ENCODE measurements around the gene SAMD8.

Gene SAMD8

GRCh38 chr10:75143353-75143752, 31.9 kb downstream of the SAMD8 start:
- H3K4me3 ChIP-seq (ENCODE audit: low read depth, low read length), result no peak overlapping the region
- no peak for DNase-seq (ENCODE audit: low read depth)
- TF ChIP-seq CTCF (IDR thresholded peaks at IDR 0.05; ENCODE audit: low read depth, low read length), result no peak
- TF ChIP-seq POLR2A (IDR thresholded peaks at IDR 0.05; ENCODE audit: extremely low read depth, insufficient read length), result no peak
- TF ChIP-seq MYC (IDR thresholded peaks at IDR 0.05; ENCODE audit: low read depth, low read length), result no peak
- TF ChIP-seq MAX (IDR thresholded peaks at IDR 0.05; ENCODE audit: low read depth, low read length), result no peak

- TF ChIP-seq CTCF (IDR thresholded peaks at IDR 0.05; ENCODE audit: low read depth, low read length) (no peak), MAX (IDR thresholded peaks at IDR 0.05; ENCODE audit: low read depth, low read length) (no peak), MYC (IDR thresholded peaks at IDR 0.05; ENCODE audit: low read depth, low read length) (no peak), POLR2A (IDR thresholded peaks at IDR 0.05; ENCODE audit: extremely low read depth, insufficient read length) (no peak)
Measured at GRCh38 chr10:75145590-75145989, 34.1 kb downstream of the SAMD8 start.

GRCh38 chr10:75146780-75147179, 35.3 kb downstream of the SAMD8 start:
- no peak for DNase-seq (ENCODE audit: low read depth)
- TF ChIP-seq MAX (IDR thresholded peaks at IDR 0.05; ENCODE audit: low read depth, low read length) (no peak), MYC (IDR thresholded peaks at IDR 0.05; ENCODE audit: low read depth, low read length) (no peak), POLR2A (IDR thresholded peaks at IDR 0.05; ENCODE audit: extremely low read depth, insufficient read length) (no peak), CTCF (IDR thresholded peaks at IDR 0.05; ENCODE audit: low read depth, low read length) (no peak)
- no peak overlapping the region for H3K4me3 ChIP-seq (ENCODE audit: low read depth, low read length)

More at GRCh38 chr10:75145590-75145989, 34.1 kb downstream of the SAMD8 start:
- no peak overlapping the region for H3K4me3 ChIP-seq (ENCODE audit: low read depth, low read length)
- peak; percentile 39 for DNase-seq (ENCODE audit: low read depth)

GRCh38 chr10:75150656-75151055, 39.2 kb downstream of the SAMD8 start:
- no peak for DNase-seq (ENCODE audit: low read depth)
- TF ChIP-seq POLR2A (IDR thresholded peaks at IDR 0.05; ENCODE audit: extremely low read depth, insufficient read length) (no peak), CTCF (IDR thresholded peaks at IDR 0.05; ENCODE audit: low read depth, low read length) (no peak), MYC (IDR thresholded peaks at IDR 0.05; ENCODE audit: low read depth, low read length) (no peak)
- H3K4me3 ChIP-seq (ENCODE audit: low read depth, low read length), result no peak overlapping the region

- TF ChIP-seq CTCF (IDR thresholded peaks at IDR 0.05; ENCODE audit: low read depth, low read length) (no peak), MAX (IDR thresholded peaks at IDR 0.05; ENCODE audit: low read depth, low read length) (no peak), POLR2A (IDR thresholded peaks at IDR 0.05; ENCODE audit: extremely low read depth, insufficient read length) (no peak), MYC (IDR thresholded peaks at IDR 0.05; ENCODE audit: low read depth, low read length) (no peak)
- DNase-seq (ENCODE audit: low read depth), result no peak
- no peak overlapping the region for H3K4me3 ChIP-seq (ENCODE audit: low read depth, low read length)
Measured at GRCh38 chr10:75159519-75159918, 48.1 kb downstream of the SAMD8 start.
